Measurements from ENCODE around the gene MED17. TPM values are rescaled to one million over a fixed set of nuclear protein-coding genes. Genes with fewer than 3 reads are reported as not detected.

Gene MED17
- total RNA-seq, 1 donor from 2014 or later = 30.8 TPM

DNA sequence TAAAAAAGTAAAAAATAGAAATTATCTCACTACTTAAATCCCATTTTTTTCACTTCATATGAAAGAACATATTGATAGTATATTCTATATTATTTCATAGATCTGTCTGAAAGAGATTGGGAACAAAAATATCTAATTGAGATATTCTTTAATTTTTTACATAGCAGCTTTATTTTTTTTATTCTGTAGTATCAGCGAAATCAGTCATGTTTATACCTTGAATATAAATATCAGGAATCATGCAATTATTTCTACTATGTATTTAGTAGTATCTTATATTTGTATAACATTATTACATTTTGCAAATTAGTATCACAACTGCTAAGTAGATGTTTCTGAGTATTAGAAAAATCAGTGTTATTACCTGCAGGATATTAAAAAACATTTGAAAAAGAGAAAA, 22.2 kb upstream of the MED17 start:
- ATAC-seq (no peak), DNase-seq (no peak)
- Histone ChIP-seq H3K9me3 (no peaks in the 10 kb centered on the region), H3K4me3 (no peak overlapping the region), H3K27me3 (ENCODE audit: low read depth) (no peaks in the 10 kb centered on the region), H3K36me3 (peaks cover 87% of the 10 kb centered on the region), H3K4me1 (no peaks in the 10 kb centered on the region), H3K27ac (no peak overlapping the region)
- intact Hi-C loops (cut with DNase I) = no loop called here
- TF ChIP-seq, protein P1, sequence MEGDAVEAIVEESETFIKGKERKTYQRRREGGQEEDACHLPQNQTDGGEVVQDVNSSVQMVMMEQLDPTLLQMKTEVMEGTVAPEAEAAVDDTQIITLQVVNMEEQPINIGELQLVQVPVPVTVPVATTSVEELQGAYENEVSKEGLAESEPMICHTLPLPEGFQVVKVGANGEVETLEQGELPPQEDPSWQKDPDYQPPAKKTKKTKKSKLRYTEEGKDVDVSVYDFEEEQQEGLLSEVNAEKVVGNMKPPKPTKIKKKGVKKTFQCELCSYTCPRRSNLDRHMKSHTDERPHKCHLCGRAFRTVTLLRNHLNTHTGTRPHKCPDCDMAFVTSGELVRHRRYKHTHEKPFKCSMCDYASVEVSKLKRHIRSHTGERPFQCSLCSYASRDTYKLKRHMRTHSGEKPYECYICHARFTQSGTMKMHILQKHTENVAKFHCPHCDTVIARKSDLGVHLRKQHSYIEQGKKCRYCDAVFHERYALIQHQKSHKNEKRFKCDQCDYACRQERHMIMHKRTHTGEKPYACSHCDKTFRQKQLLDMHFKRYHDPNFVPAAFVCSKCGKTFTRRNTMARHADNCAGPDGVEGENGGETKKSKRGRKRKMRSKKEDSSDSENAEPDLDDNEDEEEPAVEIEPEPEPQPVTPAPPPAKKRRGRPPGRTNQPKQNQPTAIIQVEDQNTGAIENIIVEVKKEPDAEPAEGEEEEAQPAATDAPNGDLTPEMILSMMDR (IDR thresholded peaks at IDR 0.05) = no peak

DNA sequence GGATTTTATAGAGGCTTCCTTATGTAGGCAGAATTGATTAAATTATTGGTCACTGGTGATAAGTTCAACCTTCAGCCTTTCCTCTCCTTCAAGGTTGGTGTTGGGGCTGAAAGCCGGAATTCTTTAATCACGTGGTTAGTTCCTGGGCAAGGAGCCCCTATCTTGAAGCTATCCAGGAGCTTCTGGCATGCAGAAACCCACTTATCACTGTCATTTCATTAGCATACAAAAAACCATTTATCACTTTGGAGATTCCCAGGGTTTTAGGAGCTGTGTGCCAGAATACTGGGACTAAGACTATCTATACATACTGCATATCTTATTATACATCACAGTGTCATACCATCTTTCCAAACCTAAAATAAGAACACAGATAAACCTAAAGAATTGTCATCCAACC, 18.5 kb upstream of the MED17 start:
- intact Hi-C loops (cut with DNase I) = no loop called here
- TF ChIP-seq, protein P1 (IDR thresholded peaks at IDR 0.05) = no peak
- no peak for DNase-seq
- Histone ChIP-seq H3K27me3 (ENCODE audit: low read depth) (no peaks in the 10 kb centered on the region), H3K4me3 (no peak overlapping the region), H3K36me3 (peaks cover 50% of the 10 kb centered on the region), H3K9me3 (no peaks in the 10 kb centered on the region), H3K27ac (no peak overlapping the region), H3K4me1 (no peaks in the 10 kb centered on the region)
- no peak for ATAC-seq

DNA sequence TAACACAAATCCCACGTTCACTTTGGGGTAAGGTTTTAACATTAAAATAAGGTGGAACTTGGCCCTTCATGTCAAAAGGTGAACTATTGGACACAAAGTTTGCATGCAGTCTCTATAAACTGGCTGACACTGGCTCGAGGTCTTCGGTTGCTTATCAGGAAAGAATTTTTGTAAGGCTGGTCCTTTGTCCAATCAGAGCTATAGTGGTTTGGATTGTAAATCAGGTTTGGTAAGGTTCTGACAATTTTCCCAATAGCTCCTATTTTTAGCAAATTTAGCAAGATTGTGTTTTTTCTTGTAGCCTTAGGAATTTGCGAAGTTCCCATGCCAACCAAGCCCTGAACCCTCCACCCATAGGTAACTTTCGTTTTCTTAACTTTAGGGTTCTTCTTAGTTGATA, 17.6 kb upstream of the MED17 start:
- Histone ChIP-seq H3K36me3 (peaks cover 41% of the 10 kb centered on the region), H3K27ac (no peak overlapping the region), H3K9me3 (no peaks in the 10 kb centered on the region), H3K4me1 (no peaks in the 10 kb centered on the region), H3K4me3 (no peak overlapping the region), H3K27me3 (ENCODE audit: low read depth) (no peaks in the 10 kb centered on the region)
- TF ChIP-seq, protein P1 (IDR thresholded peaks at IDR 0.05) = no peak
- ATAC-seq (peak in 1 of 2 donors; percentile 37), DNase-seq (no peak)
- intact Hi-C loops (cut with DNase I) = no loop called here

DNA sequence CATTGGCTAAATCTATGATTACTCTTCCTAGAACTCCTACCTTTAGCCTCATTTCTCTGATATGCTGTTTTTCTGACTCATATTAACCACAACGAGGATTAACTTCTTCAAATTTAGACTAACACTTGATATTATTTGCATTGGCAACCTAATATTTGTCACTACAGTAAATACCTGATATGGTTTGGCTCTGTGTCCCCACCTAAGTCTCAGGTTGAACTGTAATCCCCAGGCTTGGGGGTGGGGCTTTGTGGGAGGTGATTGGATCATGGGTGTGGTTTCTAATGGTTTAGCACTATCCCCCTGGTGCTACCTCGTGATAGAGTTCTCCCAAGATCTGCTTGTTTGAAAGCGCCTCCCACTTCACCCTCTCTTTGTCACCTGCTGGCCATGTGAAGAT, 17.1 kb upstream of the MED17 start:
- TF ChIP-seq, protein P1 (IDR thresholded peaks at IDR 0.05) = no peak
- intact Hi-C loops (cut with DNase I) = no loop called here
- H3K4me3 ChIP-seq = no peak overlapping the region
- H3K27ac ChIP-seq = no peak overlapping the region
- ATAC-seq (peak; percentile 52 to 72), DNase-seq (no peak)
- peaks cover 36% of the 10 kb centered on the region for H3K36me3 ChIP-seq
- H3K4me1 ChIP-seq = no peaks in the 10 kb centered on the region
- H3K9me3 ChIP-seq = no peaks in the 10 kb centered on the region
- no peaks in the 10 kb centered on the region for H3K27me3 ChIP-seq (ENCODE audit: low read depth)

DNA sequence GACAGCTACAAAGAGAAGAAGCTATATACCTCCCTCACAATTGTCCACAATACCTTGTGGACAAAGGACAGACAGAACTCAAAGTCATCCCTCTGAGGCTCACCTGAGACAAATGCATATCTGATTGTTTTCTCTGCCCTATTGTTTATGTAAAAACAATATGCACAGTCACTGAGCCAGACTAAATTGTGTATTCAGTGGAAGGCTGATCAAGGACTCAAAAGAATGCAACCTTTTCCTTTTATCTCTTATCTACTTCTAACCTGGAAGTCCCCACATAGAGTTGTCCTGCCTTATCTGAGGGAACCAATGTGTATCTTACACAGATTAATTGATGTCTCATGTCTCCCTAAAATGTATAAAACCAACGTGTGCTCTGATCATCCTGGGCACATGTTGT, 13.9 kb upstream of the MED17 start:
- no peak overlapping the region for H3K27ac ChIP-seq
- TF ChIP-seq, protein P1 (IDR thresholded peaks at IDR 0.05) = no peak
- DNase-seq (no peak), ATAC-seq (no peak)
- peaks cover 4% of the 10 kb centered on the region for H3K36me3 ChIP-seq
- H3K9me3 ChIP-seq = no peaks in the 10 kb centered on the region
- H3K4me3 ChIP-seq = no peak overlapping the region
- intact Hi-C loops (cut with DNase I) = no loop called here
- H3K4me1 ChIP-seq = no peaks in the 10 kb centered on the region
- no peaks in the 10 kb centered on the region for H3K27me3 ChIP-seq (ENCODE audit: low read depth)

DNA sequence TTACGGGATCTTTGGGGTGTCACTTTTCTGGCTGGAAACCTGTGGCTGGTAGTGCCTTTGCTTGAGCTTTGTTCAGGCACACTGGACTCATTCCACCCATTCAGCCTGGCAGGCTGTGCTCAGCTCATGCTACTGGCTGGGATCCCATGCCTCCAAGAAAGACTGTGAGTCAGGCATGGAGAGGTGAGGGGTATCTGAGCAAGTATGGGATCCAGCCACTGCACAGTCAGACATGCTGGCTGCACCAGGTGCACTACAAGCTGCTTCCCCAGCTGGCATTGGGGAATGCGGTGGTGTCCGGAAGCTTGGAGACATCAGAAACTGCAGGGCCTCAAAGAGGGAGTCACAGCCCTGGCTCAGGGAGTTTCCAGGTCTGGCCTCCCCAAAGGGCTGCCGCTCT, 12.0 kb upstream of the MED17 start:
- DNase-seq = no peak
- H3K9me3 ChIP-seq = no peaks in the 10 kb centered on the region
- no peaks in the 10 kb centered on the region for H3K36me3 ChIP-seq
- TF ChIP-seq, protein P1 (IDR thresholded peaks at IDR 0.05) = no peak
- intact Hi-C loops (cut with DNase I) = no loop called here
- no peaks in the 10 kb centered on the region for H3K4me1 ChIP-seq
- no peaks in the 10 kb centered on the region for H3K27me3 ChIP-seq (ENCODE audit: low read depth)
- ATAC-seq = no peak
- no peak overlapping the region for H3K27ac ChIP-seq
- no peak overlapping the region for H3K4me3 ChIP-seq

Data from lower lobe of right lung (tissue), 2 donors.